SU-DHL-6 (cell line): Measurements from ENCODE around the gene DENND5B.
"Not testable (repeated sequence)": the region's sequence is repeated elsewhere in the genome, so short reads cannot be mapped to it uniquely, and the experiment has no call there.

ENCODE experiments used
- H2AFZ ChIP-seq: fragments of 200-600 bp; sonication (generic); 2 replicates; pipeline ENCODE4 v1.6.1; 2014; ENCODE audit warnings: low read depth, mild to moderate bottlenecking, moderate library complexity, mixed read lengths, antibody characterized with exemption, low read length; ENCODE audit not compliant: severe bottlenecking
- H3F3A ChIP-seq: fragments of 200-600 bp; shearing (Covaris generic); 2 replicates; pipeline ENCODE4 v1.6.0; 2016; ENCODE audit warnings: antibody characterized with exemption, mild to moderate bottlenecking; ENCODE audit not compliant: insufficient read depth
- H3K27ac ChIP-seq: fragments of 200-600 bp; sonication (generic); 2 replicates; pipeline ENCODE4 v1.5.1; 2016; ENCODE audit warnings: low read depth, mild to moderate bottlenecking, low read length, moderate library complexity, mixed read lengths
- H3K27me3 ChIP-seq: fragments of 200-600 bp; sonication (generic), shearing (Covaris generic); 2 replicates; pipeline ENCODE4 v1.6.0; 2014; ENCODE audit warnings: mild to moderate bottlenecking, low read length
- H3K36me3 ChIP-seq: fragments of 200-600 bp; sonication (generic); 2 replicates; pipeline ENCODE4 v1.6.1; 2014; ENCODE audit warnings: mild to moderate bottlenecking, low read length, mixed read lengths
- H3K4me2 ChIP-seq: fragments of 300-600, 200-600 bp; shearing (Covaris generic), sonication (generic); 2 replicates; pipeline ENCODE4 v1.6.0; 2014; ENCODE audit warnings: low read length, low read depth, mild to moderate bottlenecking; ENCODE audit not compliant: poor library complexity, severe bottlenecking
- H3K4me3 ChIP-seq: fragments of 200-600 bp; sonication (generic); 2 replicates; pipeline ENCODE4 v1.5.1; 2014; ENCODE audit warnings: antibody characterized with exemption, low read length, mild to moderate bottlenecking, mixed read lengths; ENCODE audit not compliant: insufficient read depth, poor library complexity, severe bottlenecking
- H3K79me2 ChIP-seq: fragments of 200-600 bp; sonication (generic); 2 replicates; pipeline ENCODE4 v1.6.1; 2014; ENCODE audit warnings: mild to moderate bottlenecking, low read length, moderate library complexity; ENCODE audit not compliant: insufficient read depth
- H3K9ac ChIP-seq: fragments of 200-600 bp; sonication (generic); 2 replicates; pipeline ENCODE4 v1.7.0; 2014; ENCODE audit warnings: mild to moderate bottlenecking, low read length
- H3K9me2 ChIP-seq: fragments of 200-600 bp; sonication (generic); replicated peaks from 2 replicates; pipeline ENCODE4 v1.6.1; 2014; ENCODE audit warnings: low read length; ENCODE audit not compliant: insufficient read depth
- H3K9me3 ChIP-seq: fragments of 200-600 bp; sonication (generic); 2 replicates; pipeline ENCODE4 v1.6.1; 2014; ENCODE audit warnings: low read length, mixed read lengths; ENCODE audit not compliant: insufficient read depth
- H4K20me1 ChIP-seq: fragments of 200-600 bp; sonication (generic); 2 replicates; pipeline ENCODE4 v1.6.1; 2014; ENCODE audit warnings: low read depth, mild to moderate bottlenecking, antibody characterized with exemption, low read length, moderate library complexity, mixed read lengths
- CTCF ChIP-seq: fragments of 200-600 bp; sonication (generic); IDR thresholded peaks from one replicate; pipeline ENCODE4 v1.5.1; 2017; ENCODE audit warnings: antibody characterized with exemption, mild to moderate bottlenecking, low read length, moderate library complexity; ENCODE audit not compliant: insufficient read depth, poor library complexity, severe bottlenecking
- EZH2phosphoT487 ChIP-seq: fragments of 200-600 bp; sonication (generic), shearing (Covaris generic); conservative IDR thresholded peaks from 2 replicates; pipeline ENCODE4 v1.6.1; 2018; ENCODE audit warnings: mild to moderate bottlenecking, antibody characterized with exemption, low read length, moderate library complexity, mixed read lengths

DENND5B gene

GRCh38 chr12:31403099-31403607 is 187.8 kb downstream of the DENND5B start:
- Histone ChIP-seq H3F3A (peaks cover 30% of the 10 kb centered on the region), H3K27ac (peak overlapping the region; percentile 93), H3K4me2 (peak overlapping the region; percentile 24)
- not testable (repeated sequence) for H4K20me1 ChIP-seq, H3K36me3 ChIP-seq, H3K9me2 ChIP-seq, H3K79me2 ChIP-seq, H2AFZ ChIP-seq, H3K4me3 ChIP-seq, H3K27me3 ChIP-seq, H3K9me3 ChIP-seq, H3K9ac ChIP-seq
- peak; percentile 65 for TF ChIP-seq CTCF

- no peak for TF ChIP-seq EZH2phosphoT487
- no peak for TF ChIP-seq CTCF
- Histone ChIP-seq H3K9me3 (no peaks in the 10 kb centered on the region), H3K9me2 (no peaks in the 10 kb centered on the region), H3K27ac (no peak overlapping the region), H3F3A (no peaks in the 10 kb centered on the region), H4K20me1 (no peaks in the 10 kb centered on the region), H3K4me3 (no peak overlapping the region), H3K4me2 (no peak overlapping the region), H3K9ac (no peak overlapping the region), H3K27me3 (no peaks in the 10 kb centered on the region), H2AFZ (no peak overlapping the region), H3K36me3 (no peaks in the 10 kb centered on the region; the same call in 1 of the 2 replicates), H3K79me2 (no peaks in the 10 kb centered on the region)
These were observed 197.9 kb downstream of the DENND5B start for GRCh38 chr12:31393004-31393550.

- Histone ChIP-seq H3K4me2 (no peak overlapping the region), H3K79me2 (no peaks in the 10 kb centered on the region), H3K27ac (no peak overlapping the region), H3K9ac (no peak overlapping the region), H2AFZ (no peak overlapping the region), H3F3A (no peaks in the 10 kb centered on the region), H4K20me1 (no peaks in the 10 kb centered on the region), H3K4me3 (no peak overlapping the region), H3K36me3 (no peaks in the 10 kb centered on the region), H3K27me3 (no peaks in the 10 kb centered on the region), H3K9me3 (no peaks in the 10 kb centered on the region), H3K9me2 (no peaks in the 10 kb centered on the region)
- TF ChIP-seq EZH2phosphoT487 (no peak), CTCF (no peak)
These were observed 199.9 kb downstream of the DENND5B start for GRCh38 chr12:31390991-31391390.
